Neuron (in vitro differentiated cells): ENCODE data around the gene AKT2.

Experiments
- H2AFZ ChIP-seq: one replicate; pipeline ENCODE4 v1.6.1; 2013; ENCODE audit warnings: low read depth, mild to moderate bottlenecking, inconsistent platforms, low read length, moderate library complexity
- H3K27me3 ChIP-seq: one replicate; pipeline ENCODE4 v1.6.1; 2013; ENCODE audit warnings: low read length; ENCODE audit not compliant: insufficient read depth
- H3K36me3 ChIP-seq: one replicate; pipeline ENCODE4 v1.6.1; 2013; ENCODE audit warnings: low read length; ENCODE audit not compliant: insufficient read depth
- H3K4me1 ChIP-seq: one replicate; pipeline ENCODE4 v1.6.1; 2013; ENCODE audit warnings: low read length; ENCODE audit not compliant: insufficient read depth
- H3K4me3 ChIP-seq: 2 replicates; pipeline ENCODE4 v1.5.1; 2013; ENCODE audit warnings: mild to moderate bottlenecking, low read length, moderate library complexity
- H3K9me3 ChIP-seq: one replicate; pipeline ENCODE4 v1.6.1; 2013; ENCODE audit warnings: low read length

The AKT2 gene

GRCh38 chr19:40217934-40218890 is 66.9 kb downstream of the AKT2 start, which contains the start of gene TTC9B:
Gene TTC9B, minus strand, starts transcription at chr19:40218384. Its CDS starts 3 bp downstream, at chr19:40218381.
- Histone ChIP-seq H3K4me1 (peaks cover 3% of the 10 kb centered on the region), H3K4me3 (peak within 1 kb of the TSS; percentile 35), H3K9me3 (no peaks in the 10 kb centered on the region), H3K36me3 (peaks cover 5% of the 10 kb centered on the region), H3K27me3 (peaks cover 30% of the 10 kb centered on the region), H2AFZ (peak within 1 kb of the TSS; percentile 32)

GRCh38 chr19:40217027-40217810 is 67.9 kb downstream of the AKT2 start:
- no peaks in the 10 kb centered on the region for H3K9me3 ChIP-seq
- H3K4me1 ChIP-seq, result peaks cover 3% of the 10 kb centered on the region
- H3K27me3 ChIP-seq, result peaks cover 30% of the 10 kb centered on the region
- peaks cover 12% of the 10 kb centered on the region for H3K36me3 ChIP-seq
- H2AFZ ChIP-seq, result no peak overlapping the region
- no peak overlapping the region for H3K4me3 ChIP-seq

GRCh38 chr19:40216777-40217026 is 68.4 kb downstream of the AKT2 start:
- H3K4me1 ChIP-seq, result peaks cover 3% of the 10 kb centered on the region
- no peaks in the 10 kb centered on the region for H3K9me3 ChIP-seq
- H3K36me3 ChIP-seq, result peaks cover 16% of the 10 kb centered on the region
- H2AFZ ChIP-seq, result no peak overlapping the region
- H3K27me3 ChIP-seq, result peaks cover 30% of the 10 kb centered on the region
- no peak overlapping the region for H3K4me3 ChIP-seq

GRCh38 chr19:40216013-40216776 is 69.0 kb downstream of the AKT2 start:
- H3K27me3 ChIP-seq, result peaks cover 30% of the 10 kb centered on the region
- H3K4me1 ChIP-seq, result peaks cover 3% of the 10 kb centered on the region

GRCh38 chr19:40214936-40215335 is 70.2 kb downstream of the AKT2 start:
- no peaks in the 10 kb centered on the region for H3K9me3 ChIP-seq
- no peak overlapping the region for H3K4me3 ChIP-seq
- peaks cover 29% of the 10 kb centered on the region for H3K27me3 ChIP-seq
- H2AFZ ChIP-seq, result no peak overlapping the region
- H3K36me3 ChIP-seq, result peaks cover 24% of the 10 kb centered on the region
- peaks cover 3% of the 10 kb centered on the region for H3K4me1 ChIP-seq

More at GRCh38 chr19:40216013-40216776, 69.0 kb downstream of the AKT2 start:
- peaks cover 16% of the 10 kb centered on the region for H3K36me3 ChIP-seq
- no peak overlapping the region for H2AFZ ChIP-seq
- H3K9me3 ChIP-seq, result no peaks in the 10 kb centered on the region
- H3K4me3 ChIP-seq, result no peak overlapping the region

GRCh38 chr19:40213882-40214570 is 71.1 kb downstream of the AKT2 start:
- H3K4me3 ChIP-seq, result no peak overlapping the region
- no peaks in the 10 kb centered on the region for H3K9me3 ChIP-seq
- peaks cover 27% of the 10 kb centered on the region for H3K36me3 ChIP-seq
- peaks cover 3% of the 10 kb centered on the region for H3K4me1 ChIP-seq
- H3K27me3 ChIP-seq, result peaks cover 20% of the 10 kb centered on the region
- no peak overlapping the region for H2AFZ ChIP-seq

- Histone ChIP-seq H3K27me3 (peaks cover 16% of the 10 kb centered on the region), H3K9me3 (no peaks in the 10 kb centered on the region), H3K4me3 (no peak overlapping the region), H3K4me1 (peaks cover 3% of the 10 kb centered on the region), H2AFZ (no peak overlapping the region), H3K36me3 (peaks cover 30% of the 10 kb centered on the region)
Measured at GRCh38 chr19:40213251-40213829, 71.8 kb downstream of the AKT2 start.

- Histone ChIP-seq H3K9me3 (peaks cover under 1% of the 10 kb centered on the region), H3K27me3 (no peaks in the 10 kb centered on the region), H3K4me3 (no peak overlapping the region), H3K36me3 (peaks cover 42% of the 10 kb centered on the region), H2AFZ (no peak overlapping the region), H3K4me1 (no peaks in the 10 kb centered on the region)
Measured at GRCh38 chr19:40210889-40211288, 74.3 kb downstream of the AKT2 start.

- Histone ChIP-seq H2AFZ (no peak overlapping the region), H3K36me3 (peaks cover 56% of the 10 kb centered on the region), H3K4me3 (no peak overlapping the region), H3K9me3 (peaks cover 13% of the 10 kb centered on the region), H3K4me1 (no peaks in the 10 kb centered on the region), H3K27me3 (no peaks in the 10 kb centered on the region)
Measured at GRCh38 chr19:40208602-40209001, 76.5 kb downstream of the AKT2 start.

- no peaks in the 10 kb centered on the region for H3K4me1 ChIP-seq
- no peak overlapping the region for H3K4me3 ChIP-seq
- H3K27me3 ChIP-seq, result no peaks in the 10 kb centered on the region
- no peak overlapping the region for H2AFZ ChIP-seq
- H3K36me3 ChIP-seq, result peaks cover 56% of the 10 kb centered on the region
- peaks cover 16% of the 10 kb centered on the region for H3K9me3 ChIP-seq
Measured at GRCh38 chr19:40205760-40206159, 79.4 kb downstream of the AKT2 start.

GRCh38 chr19:40204381-40204780 is 80.8 kb downstream of the AKT2 start:
- no peak overlapping the region for H2AFZ ChIP-seq
- no peak overlapping the region for H3K4me3 ChIP-seq

More at GRCh38 chr19:40204381-40204780, 80.8 kb downstream of the AKT2 start:
- Histone ChIP-seq H3K9me3 (peaks cover 16% of the 10 kb centered on the region), H3K27me3 (no peaks in the 10 kb centered on the region), H3K36me3 (peaks cover 49% of the 10 kb centered on the region), H3K4me1 (no peaks in the 10 kb centered on the region)
